Tibial nerve (tissue), 4 donors: ENCODE results near the gene PRLR. TPM values are rescaled to one million over a fixed set of nuclear protein-coding genes. Genes with fewer than 3 reads are reported as not detected.

ENCODE experiments used
- DNase-seq, 2 donors: peaks; one replicate each; pipeline ENCODE4 v3.0.0-alpha.2; 2019; ENCODE audit warnings: low spot score in 2 of 2
- H3K27ac ChIP-seq, 4 donors: fragments of 200-600 bp; sonication (generic) in 3 of 4; one replicate each; pipeline ENCODE4 v1.5.1; 2017 to 2019; ENCODE audit warnings: mild to moderate bottlenecking in 1 of 4
- H3K27me3 ChIP-seq, 2 donors: fragments of 200-600 bp; sonication (generic) in 1 of 2; one replicate each; pipeline versions ENCODE4 v1.5.1 to v1.6.0; 2017 to 2019
- H3K36me3 ChIP-seq, 3 donors: fragments of 200-600 bp; sonication (generic); one replicate each; pipeline ENCODE4 v1.5.1; 2018 to 2019
- H3K4me1 ChIP-seq, 4 donors: fragments of 200-600 bp; sonication (generic) in 3 of 4; one replicate each; pipeline ENCODE4 v1.5.1; 2017 to 2019
- H3K4me3 ChIP-seq, 4 donors: fragments of 200-600 bp; sonication (generic) in 3 of 4; one replicate each; pipeline ENCODE4 v1.5.1; 2017 to 2019; ENCODE audit warnings: mild to moderate bottlenecking in 1 of 4, moderate library complexity in 1 of 4
- H3K9me3 ChIP-seq, 4 donors: fragments of 200-600 bp; sonication (generic) in 3 of 4; one replicate each; pipeline ENCODE4 v1.5.1; 2017 to 2019
- CTCF ChIP-seq, 5 experiments: fragments of 200-600 bp in 3 of 5; fragments of 450-650 bp in 2 of 5; sonication (generic) in 3 of 5; IDR thresholded peaks; one replicate each; pipeline ENCODE4 v1.5.1; 2016 to 2019; ENCODE audit warnings: antibody characterized with exemption in 5 of 5, mild to moderate bottlenecking in 3 of 5, moderate library complexity in 2 of 5
- EP300 ChIP-seq, 2 donors: sonication (generic); formaldehyde crosslinking; IDR thresholded peaks; one replicate each; pipeline ENCODE4 v1.6.1; 2017; ENCODE audit warnings: antibody characterized with exemption in 2 of 2, mild to moderate bottlenecking in 1 of 2
- POLR2A ChIP-seq, 2 donors: fragments of 450-650 bp; IDR thresholded peaks; one replicate each; pipeline ENCODE4 v1.6.1; 2017; ENCODE audit warnings: antibody characterized with exemption in 2 of 2, mild to moderate bottlenecking in 2 of 2, moderate library complexity in 2 of 2
- WGBS, 2 donors: methylation state at CpG; one replicate each; pipeline ENCODE4 v1.1.5; 2018; 5-methylcytosine and 5-hydroxymethylcytosine counted together
- total RNA-seq, 4 donors: library from RNA; depleted of rRNA; stranded (reverse); fragments of >200 nt; gene quantifications; one replicate each; pipeline ENCODE4 v1.1.0, GENCODE V29; 2016

The PRLR gene
- total RNA-seq, 4 donors from 2014 or later, result 0.84 to 5.3 (median 4.0) TPM

- TF ChIP-seq EP300 (IDR thresholded peaks at IDR 0.05) (no peak), POLR2A (IDR thresholded peaks at IDR 0.05) (no peak)
- Histone ChIP-seq H3K9me3 (no peaks in the 10 kb centered on the region), H3K4me1 (no peaks in the 10 kb centered on the region), H3K27me3 (no peaks in the 10 kb centered on the region), H3K27ac (no peak overlapping the region), H3K4me3 (no peak overlapping the region), H3K36me3 (no peaks in the 10 kb centered on the region)
- no peak for DNase-seq
- 71 to 75% methylated on average over 2 of the region's 2 CpGs for WGBS, 2 donors
Observed at GRCh38 chr5:35056686-35057085, 173.6 kb downstream of the PRLR start.

DNA sequence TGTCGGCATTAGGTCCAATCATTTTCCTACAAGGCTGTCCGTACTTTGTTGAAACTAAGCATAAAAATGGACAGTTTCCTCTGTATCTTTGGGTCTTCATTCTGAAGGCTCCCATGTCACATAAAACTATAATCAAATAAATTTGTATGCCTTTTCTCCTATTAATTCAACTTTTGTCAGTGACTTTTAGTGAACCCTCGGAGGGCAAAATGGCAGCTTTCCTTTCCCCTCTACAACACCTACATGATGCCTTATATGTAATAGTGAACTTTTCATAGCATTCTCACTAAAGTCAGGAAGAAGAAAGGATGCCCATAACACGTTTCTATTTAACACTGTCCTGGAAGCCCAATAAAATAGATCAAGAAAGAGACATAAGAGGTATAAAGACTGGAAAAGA lies 177.4 kb downstream of the PRLR start:
- 83 to 87% methylated on average over 4 of the region's 4 CpGs for WGBS, 2 donors
- H3K4me3 ChIP-seq, result no peak overlapping the region
- no peaks in the 10 kb centered on the region for H3K36me3 ChIP-seq
- H3K27me3 ChIP-seq, result no peaks in the 10 kb centered on the region
- DNase-seq, result no peak
- TF ChIP-seq CTCF (IDR thresholded peaks at IDR 0.05) (no peak), POLR2A (IDR thresholded peaks at IDR 0.05) (no peak), EP300 (IDR thresholded peaks at IDR 0.05) (no peak)
- H3K9me3 ChIP-seq, result no peaks in the 10 kb centered on the region
- no peak overlapping the region for H3K27ac ChIP-seq
- H3K4me1 ChIP-seq, result no peaks in the 10 kb centered on the region

DNA sequence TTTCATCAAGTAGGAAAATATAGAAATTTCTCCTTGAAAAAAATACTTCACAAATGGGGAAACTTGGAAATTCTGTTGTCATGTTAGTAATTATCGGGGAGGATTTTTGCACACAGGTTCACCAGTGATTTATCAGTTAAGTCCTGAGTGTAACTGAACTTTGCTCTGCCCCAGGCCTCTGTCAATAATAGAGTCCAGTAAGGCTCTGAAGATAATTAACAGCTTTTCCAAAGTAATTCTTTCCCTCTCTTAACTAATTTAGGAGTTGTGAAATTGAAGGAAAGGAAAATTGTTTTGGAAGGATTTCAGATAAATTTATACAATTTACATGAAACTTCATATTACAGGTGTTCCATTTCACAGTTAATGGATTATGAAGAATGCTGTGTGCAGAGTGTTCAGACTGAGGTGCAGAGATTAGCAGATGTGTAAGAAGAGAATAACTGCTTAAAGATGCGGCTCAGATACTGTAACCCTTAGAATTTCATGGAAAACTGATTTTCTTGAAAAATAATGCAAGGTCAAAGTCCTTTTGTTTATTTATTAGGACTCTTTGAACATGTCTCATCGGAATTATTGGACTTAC lies 179.7 kb downstream of the PRLR start:
- no peaks in the 10 kb centered on the region for H3K4me1 ChIP-seq
- TF ChIP-seq CTCF (IDR thresholded peaks at IDR 0.05), result no peak
- TF ChIP-seq POLR2A (IDR thresholded peaks at IDR 0.05), result no peak
- no peak for TF ChIP-seq EP300 (IDR thresholded peaks at IDR 0.05)
- H3K4me3 ChIP-seq, result no peak overlapping the region
- 87 to 90% methylated on average over 3 of the region's 3 CpGs for WGBS, 2 donors
- no peak overlapping the region for H3K27ac ChIP-seq
- no peak for DNase-seq
- no peaks in the 10 kb centered on the region for H3K9me3 ChIP-seq
- H3K36me3 ChIP-seq, result no peaks in the 10 kb centered on the region
- H3K27me3 ChIP-seq, result no peaks in the 10 kb centered on the region

DNA sequence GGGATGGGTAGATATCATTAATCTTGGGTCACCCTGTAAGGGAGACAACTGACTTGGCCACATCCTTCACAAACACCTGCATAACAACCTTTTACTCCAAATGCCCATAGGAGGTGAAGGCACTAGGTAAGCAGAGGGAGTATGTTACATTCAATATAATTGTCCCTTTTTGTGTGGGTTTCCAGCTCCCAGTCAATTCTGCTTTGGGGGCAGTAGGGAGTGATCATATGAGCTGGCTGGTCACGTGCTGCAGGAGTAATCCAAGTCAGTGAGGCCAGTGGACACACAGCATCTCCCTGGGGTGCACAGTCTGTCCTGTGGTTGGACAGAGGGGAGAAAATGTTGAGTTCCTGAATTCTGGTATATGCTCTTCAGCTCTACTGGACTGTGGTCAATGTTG lies 181.4 kb downstream of the PRLR start:
- no peaks in the 10 kb centered on the region for H3K27me3 ChIP-seq

DNA sequence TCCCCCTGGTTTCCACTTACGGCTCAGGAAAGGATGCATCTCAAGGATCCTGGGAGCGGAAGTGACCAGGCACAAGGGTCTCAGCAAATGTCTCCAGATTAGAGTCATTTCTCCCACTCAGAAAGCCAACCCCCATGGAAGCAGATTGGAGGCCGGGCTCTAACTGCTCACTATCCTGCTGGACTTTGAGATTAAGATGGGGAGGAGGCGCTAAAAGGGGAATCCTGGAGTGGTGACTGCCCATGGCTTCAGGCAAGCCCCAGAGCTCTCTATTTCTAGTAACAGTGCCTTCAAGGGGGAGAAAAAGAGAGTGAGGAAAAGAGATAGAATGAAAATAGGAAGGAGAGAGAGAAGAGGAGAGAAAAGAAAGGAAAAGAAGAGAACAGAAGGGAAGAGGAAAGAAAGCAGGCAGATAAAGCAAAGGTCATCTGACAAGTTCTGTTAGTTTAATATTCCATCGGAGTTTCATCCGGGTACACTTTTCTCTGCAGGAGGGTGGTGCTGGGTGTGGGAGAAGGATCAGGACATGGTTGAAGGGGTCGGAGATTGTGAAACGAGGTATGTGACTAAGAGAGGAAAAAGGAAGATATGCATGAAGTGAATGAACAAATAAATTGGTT lies 182.4 kb downstream of the PRLR start, which contains the start of gene AGXT2:
Gene AGXT2 (minus strand): TSS at position 165 of the 620 bp plus-strand sequence. CDS start 57 bp downstream, at position 108.
- no peak within 1 kb of the TSS for H3K27ac ChIP-seq
- H3K4me1 ChIP-seq, result no peaks in the 10 kb centered on the region
- DNase-seq, result no peak
- H3K9me3 ChIP-seq, result no peaks in the 10 kb centered on the region
- no peak within 1 kb of the TSS for H3K4me3 ChIP-seq
- WGBS, 2 donors, result 85 to 86% methylated on average over 8 of the region's 8 CpGs
- no peaks in the 10 kb centered on the region for H3K27me3 ChIP-seq
- no peaks in the 10 kb centered on the region for H3K36me3 ChIP-seq
- TF ChIP-seq POLR2A (IDR thresholded peaks at IDR 0.05), result no peak

More for the DNA sequence above, 181.4 kb downstream of the PRLR start:
- Histone ChIP-seq H3K9me3 (no peaks in the 10 kb centered on the region), H3K4me1 (no peaks in the 10 kb centered on the region), H3K4me3 (no peak overlapping the region), H3K27ac (no peak overlapping the region), H3K36me3 (no peaks in the 10 kb centered on the region)
- 74 to 86% methylated on average over 1 of the region's 1 CpG for WGBS, 2 donors
- no peak for DNase-seq
- TF ChIP-seq POLR2A (IDR thresholded peaks at IDR 0.05) (no peak), EP300 (IDR thresholded peaks at IDR 0.05) (no peak), CTCF (IDR thresholded peaks at IDR 0.05) (no peak)

GRCh38 chr5:35046774-35047173 lies 183.5 kb downstream of the PRLR start:
- 80 to 86% methylated on average over 4 of the region's 4 CpGs for WGBS, 2 donors
- no peak for DNase-seq
- H3K4me1 ChIP-seq, result no peaks in the 10 kb centered on the region
- H3K27ac ChIP-seq, result no peak overlapping the region
- no peak overlapping the region for H3K4me3 ChIP-seq
- TF ChIP-seq EP300 (IDR thresholded peaks at IDR 0.05) (no peak), POLR2A (IDR thresholded peaks at IDR 0.05) (no peak), CTCF (IDR thresholded peaks at IDR 0.05) (no peak)
- no peaks in the 10 kb centered on the region for H3K27me3 ChIP-seq
- H3K36me3 ChIP-seq, result no peaks in the 10 kb centered on the region
- no peaks in the 10 kb centered on the region for H3K9me3 ChIP-seq
